A549 (cell line): ENCODE data around the gene NDUFB10. TPM values are rescaled to one million over a fixed set of nuclear protein-coding genes. Genes with fewer than 3 reads are reported as not detected.

Experiments
- BCL3 ChIP-seq: fragments of >200 bp; sonication (Bioruptor Twin); formaldehyde crosslinking; IDR thresholded peaks from 3 replicates; pipeline ENCODE4 v1.6.1; 2016
- CBX2 ChIP-seq: fragments of 200-600 bp; sonication (generic); IDR thresholded peaks from 2 replicates; pipeline ENCODE4 v1.6.1; 2016; ENCODE audit warnings: low read depth, mild to moderate bottlenecking, borderline replicate concordance
- CBX8 ChIP-seq: fragments of 200-600 bp; sonication (generic); IDR thresholded peaks from 2 replicates; pipeline ENCODE4 v1.6.1; 2016
- CHD4 ChIP-seq: fragments of 200-600 bp; sonication (generic); IDR thresholded peaks from 2 replicates; pipeline ENCODE4 v1.6.1; 2016; ENCODE audit warnings: antibody characterized with exemption, mild to moderate bottlenecking, borderline replicate concordance
- E2F6 ChIP-seq: IDR thresholded peaks from 2 replicates; pipeline ENCODE4 v1.6.1; 2012; ENCODE audit warnings: low read depth, borderline replicate concordance
- EHMT2 ChIP-seq: fragments of 200-600 bp; sonication (generic); IDR thresholded peaks from 2 replicates; pipeline ENCODE4 v1.6.1; 2016; ENCODE audit warnings: antibody characterized with exemption, low read depth, mild to moderate bottlenecking, moderate library complexity
- EP300 ChIP-seq, 2 experiments: fragments of >200 bp; sonication (Bioruptor Twin); formaldehyde crosslinking; IDR thresholded peaks; 2 replicates in 1 of 2; 3 replicates in 1 of 2; pipeline ENCODE4 v1.6.1; 2016 to 2017
- ESRRA ChIP-seq: fragments of 150-350 bp; IDR thresholded peaks from 2 replicates; pipeline ENCODE4 v1.6.1; 2014; ENCODE audit warnings: mild to moderate bottlenecking, low read length, borderline replicate concordance
- FOXS1 ChIP-seq: fragments of 250-450 bp; sonication (Bioruptor Pico); IDR thresholded peaks from 2 replicates; pipeline ENCODE4 v1.5.0; 2020; ENCODE audit warnings: mild to moderate bottlenecking, moderate library complexity
- HEYL ChIP-seq: fragments of 250-450 bp; sonication (Bioruptor Pico); IDR thresholded peaks from 2 replicates; pipeline ENCODE4 v1.8.0; 2021; ENCODE audit warnings: mild to moderate bottlenecking, moderate library complexity
- HMGXB4 ChIP-seq: fragments of 250-450 bp; sonication (Bioruptor Pico); IDR thresholded peaks from 2 replicates; pipeline ENCODE4 v1.5.0; 2021; ENCODE audit warnings: mild to moderate bottlenecking, moderate library complexity, borderline replicate concordance
- HOXB5 ChIP-seq: fragments of 250-450 bp; sonication (Bioruptor Pico); IDR thresholded peaks from 2 replicates; pipeline ENCODE4 v1.5.0; 2020; ENCODE audit warnings: mild to moderate bottlenecking, moderate library complexity
- JUN ChIP-seq, 2 experiments: fragments of >200 bp; sonication (Bioruptor Twin); formaldehyde crosslinking; IDR thresholded peaks; 2 replicates in 1 of 2; 3 replicates in 1 of 2; pipeline ENCODE4 v1.6.1; 2016 to 2017
- JUNB ChIP-seq: fragments of >200 bp; sonication (Bioruptor Twin); formaldehyde crosslinking; IDR thresholded peaks from 2 replicates; pipeline ENCODE4 v1.6.1; 2016
- KDM1A ChIP-seq: fragments of 200-600 bp; sonication (generic); IDR thresholded peaks from 2 replicates; pipeline ENCODE4 v1.6.1; 2016; ENCODE audit warnings: low read depth, mild to moderate bottlenecking
- KDM5A ChIP-seq: fragments of 200-600 bp; sonication (generic); IDR thresholded peaks from 2 replicates; pipeline ENCODE4 v1.6.1; 2016; ENCODE audit warnings: antibody characterized with exemption, mild to moderate bottlenecking
- MAX ChIP-seq: IDR thresholded peaks from 2 replicates; pipeline ENCODE4 v1.6.1; 2012
- MAZ ChIP-seq: fragments of 150-350 bp; IDR thresholded peaks from 2 replicates; pipeline ENCODE4 v1.6.1; 2014; ENCODE audit warnings: antibody characterized with exemption, low read depth, low read length, borderline replicate concordance
- MYC ChIP-seq: IDR thresholded peaks from 2 replicates; pipeline ENCODE4 v1.6.1; 2012; ENCODE audit warnings: mild to moderate bottlenecking, inconsistent platforms, low read length, improper control_type of control experiment, borderline replicate concordance
- NPAS2 ChIP-seq: fragments of 250-450 bp; sonication (Bioruptor Pico); IDR thresholded peaks from 2 replicates; pipeline ENCODE4 v1.8.0; 2022; ENCODE audit warnings: mild to moderate bottlenecking, moderate library complexity, borderline replicate concordance
- NR3C1 ChIP-seq: fragments of >200 bp; sonication (Bioruptor Twin); formaldehyde crosslinking; IDR thresholded peaks from 3 replicates; pipeline ENCODE4 v1.6.1; 2017
- PHF8 ChIP-seq: fragments of 200-600 bp; sonication (generic); IDR thresholded peaks from 2 replicates; pipeline ENCODE4 v1.6.1; 2016; ENCODE audit warnings: low read depth, mild to moderate bottlenecking, antibody characterized with exemption, moderate library complexity, borderline replicate concordance
- POLR2AphosphoS2 ChIP-seq: conservative IDR thresholded peaks from 2 replicates; pipeline ENCODE4 v1.6.1; 2012; ENCODE audit warnings: low read length, improper control_type of control experiment, inconsistent platforms
- RAD21 ChIP-seq, 2 experiments: fragments of >200 bp in 1 of 2; sonication (Bioruptor Twin) in 1 of 2; formaldehyde crosslinking in 1 of 2; IDR thresholded peaks in 1 of 2; conservative IDR thresholded peaks in 1 of 2; 2 replicates in 1 of 2; 3 replicates in 1 of 2; pipeline ENCODE4 v1.6.1; 2012 to 2018; ENCODE audit warnings: inconsistent platforms in 1 of 2
- RARB ChIP-seq: fragments of 250-450 bp; sonication (Bioruptor Pico); IDR thresholded peaks from 2 replicates; pipeline ENCODE4 v1.8.0; 2021; ENCODE audit warnings: mild to moderate bottlenecking, moderate library complexity
- RCOR1 ChIP-seq: fragments of 150-350 bp; IDR thresholded peaks from 2 replicates; pipeline ENCODE4 v1.6.1; 2014; ENCODE audit warnings: antibody characterized with exemption, low read length, low read depth
- RNF2 ChIP-seq: fragments of 200-600 bp; sonication (generic); IDR thresholded peaks from 2 replicates; pipeline ENCODE4 v1.6.1; 2016; ENCODE audit warnings: low read depth, mild to moderate bottlenecking, antibody characterized with exemption, moderate library complexity, borderline replicate concordance
- SMC3 ChIP-seq: fragments of >200 bp; sonication (Bioruptor Twin); formaldehyde crosslinking; IDR thresholded peaks from 3 replicates; pipeline ENCODE4 v1.6.1; 2018; ENCODE audit warnings: inconsistent platforms
- ZNF302 ChIP-seq: fragments of 250-450 bp; sonication (Bioruptor Pico); IDR thresholded peaks from 2 replicates; pipeline ENCODE4 v1.9.0; 2021; ENCODE audit warnings: inconsistent platforms, mild to moderate bottlenecking, moderate library complexity
- ZSCAN20 ChIP-seq: fragments of 250-450 bp; sonication (Bioruptor Pico); IDR thresholded peaks from 2 replicates; pipeline ENCODE4 v1.8.0; 2022; ENCODE audit warnings: mild to moderate bottlenecking, moderate library complexity
- polyA plus RNA-seq, 4 experiments: library from polyadenylated mRNA; depleted of rRNA in 3 of 4; stranded (reverse); fragments of >200 nt; fragmentation: RNase III in 1 of 4; extraction: RNeasy Plus Mini Kit Qiagen cat#74134 plus additional on column Dnase treatment in 1 of 4; gene quantifications; 2 replicates in 3 of 4; 3 replicates in 1 of 4; pipeline ENCODE4 v1.2.3, GENCODE V29; 2011 to 2017
- TF ChIP-seq, protein P1 (sequence below): fragments of >200 bp; sonication (Bioruptor Twin); formaldehyde crosslinking; IDR thresholded peaks from 2 replicates; pipeline ENCODE4 v1.6.1; 2016
- TF ChIP-seq, protein P2 (sequence below): fragments of >200 bp; sonication (Bioruptor Twin); formaldehyde crosslinking; IDR thresholded peaks from 3 replicates; pipeline ENCODE4 v1.5.1; 2016
- TF ChIP-seq, protein P3 (sequence below): IDR thresholded peaks from 2 replicates; pipeline ENCODE4 v1.6.1; 2012

Gene NDUFB10
- polyA plus RNA-seq, 2 of the 4 experiments (the other 2 are of a cell fraction): 198 to 389 TPM

GRCh38 chr16:2003827-2004641 lies 44.7 kb downstream of the NDUFB10 start (continued):
- TF ChIP-seq, protein P1, sequence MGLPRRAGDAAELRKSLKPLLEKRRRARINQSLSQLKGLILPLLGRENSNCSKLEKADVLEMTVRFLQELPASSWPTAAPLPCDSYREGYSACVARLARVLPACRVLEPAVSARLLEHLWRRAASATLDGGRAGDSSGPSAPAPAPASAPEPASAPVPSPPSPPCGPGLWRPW: no peak
- TF ChIP-seq MAX: peak; percentile 77
- peak; percentile 52 to 64 for TF ChIP-seq RAD21 (conservative IDR thresholded peaks at IDR 0.05 in 1 of 2, IDR thresholded peaks at IDR 0.05 in 1 of 2)
- no peak for TF ChIP-seq ZSCAN20
- no peak for TF ChIP-seq FOXS1
- TF ChIP-seq SMC3: peak; percentile 80
- TF ChIP-seq E2F6: no peak
- no peak for TF ChIP-seq NR3C1
- no peak for TF ChIP-seq EHMT2
- no peak for TF ChIP-seq MAZ
- TF ChIP-seq HMGXB4: no peak
- no peak for TF ChIP-seq KDM5A
- no peak for TF ChIP-seq KDM1A
- no peak for TF ChIP-seq HEYL
- TF ChIP-seq ESRRA: no peak
- no peak for TF ChIP-seq EP300 (IDR thresholded peaks at IDR 0.05)
- TF ChIP-seq, protein P2, sequence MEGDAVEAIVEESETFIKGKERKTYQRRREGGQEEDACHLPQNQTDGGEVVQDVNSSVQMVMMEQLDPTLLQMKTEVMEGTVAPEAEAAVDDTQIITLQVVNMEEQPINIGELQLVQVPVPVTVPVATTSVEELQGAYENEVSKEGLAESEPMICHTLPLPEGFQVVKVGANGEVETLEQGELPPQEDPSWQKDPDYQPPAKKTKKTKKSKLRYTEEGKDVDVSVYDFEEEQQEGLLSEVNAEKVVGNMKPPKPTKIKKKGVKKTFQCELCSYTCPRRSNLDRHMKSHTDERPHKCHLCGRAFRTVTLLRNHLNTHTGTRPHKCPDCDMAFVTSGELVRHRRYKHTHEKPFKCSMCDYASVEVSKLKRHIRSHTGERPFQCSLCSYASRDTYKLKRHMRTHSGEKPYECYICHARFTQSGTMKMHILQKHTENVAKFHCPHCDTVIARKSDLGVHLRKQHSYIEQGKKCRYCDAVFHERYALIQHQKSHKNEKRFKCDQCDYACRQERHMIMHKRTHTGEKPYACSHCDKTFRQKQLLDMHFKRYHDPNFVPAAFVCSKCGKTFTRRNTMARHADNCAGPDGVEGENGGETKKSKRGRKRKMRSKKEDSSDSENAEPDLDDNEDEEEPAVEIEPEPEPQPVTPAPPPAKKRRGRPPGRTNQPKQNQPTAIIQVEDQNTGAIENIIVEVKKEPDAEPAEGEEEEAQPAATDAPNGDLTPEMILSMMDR: peak; percentile 87
- no peak for TF ChIP-seq PHF8
- TF ChIP-seq JUN (IDR thresholded peaks at IDR 0.05): peak in 1 of 2 experiments; percentile 47; a peak in 1 of 5 replicates
- no peak for TF ChIP-seq POLR2AphosphoS2
- TF ChIP-seq, protein P3, sequence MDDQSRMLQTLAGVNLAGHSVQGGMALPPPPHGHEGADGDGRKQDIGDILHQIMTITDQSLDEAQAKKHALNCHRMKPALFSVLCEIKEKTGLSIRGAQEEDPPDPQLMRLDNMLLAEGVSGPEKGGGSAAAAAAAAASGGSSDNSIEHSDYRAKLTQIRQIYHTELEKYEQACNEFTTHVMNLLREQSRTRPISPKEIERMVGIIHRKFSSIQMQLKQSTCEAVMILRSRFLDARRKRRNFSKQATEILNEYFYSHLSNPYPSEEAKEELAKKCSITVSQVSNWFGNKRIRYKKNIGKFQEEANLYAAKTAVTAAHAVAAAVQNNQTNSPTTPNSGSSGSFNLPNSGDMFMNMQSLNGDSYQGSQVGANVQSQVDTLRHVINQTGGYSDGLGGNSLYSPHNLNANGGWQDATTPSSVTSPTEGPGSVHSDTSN: no peak
- TF ChIP-seq CHD4: no peak
- no peak for TF ChIP-seq CBX2
- TF ChIP-seq NPAS2 (CRISPR knock-in tag): no peak
- no peak for TF ChIP-seq CBX8
- no peak for TF ChIP-seq JUNB
- TF ChIP-seq RCOR1: no peak
- TF ChIP-seq MYC: peak; percentile 81
- TF ChIP-seq HOXB5: no peak
- TF ChIP-seq BCL3: no peak
- no peak for TF ChIP-seq ZNF302 (CRISPR knock-in tag)
- no peak for TF ChIP-seq RNF2
- no peak for TF ChIP-seq RARB (CRISPR knock-in tag)
